Measurements from ENCODE around the gene RPP25L. TPM values are rescaled to one million over a fixed set of nuclear protein-coding genes. Genes with fewer than 3 reads are reported as not detected.

Gene RPP25L
- total RNA-seq, 1 donor from 2014 or later, result 30.5 TPM

- no peak overlapping the region for H3K4me3 Mint-ChIP-seq (ENCODE audit: low read depth)
- no peaks in the 10 kb centered on the region for H3K9me3 Mint-ChIP-seq (ENCODE audit: low read depth)
- H3K27ac Mint-ChIP-seq, result no peak overlapping the region
- TF ChIP-seq, protein P1, sequence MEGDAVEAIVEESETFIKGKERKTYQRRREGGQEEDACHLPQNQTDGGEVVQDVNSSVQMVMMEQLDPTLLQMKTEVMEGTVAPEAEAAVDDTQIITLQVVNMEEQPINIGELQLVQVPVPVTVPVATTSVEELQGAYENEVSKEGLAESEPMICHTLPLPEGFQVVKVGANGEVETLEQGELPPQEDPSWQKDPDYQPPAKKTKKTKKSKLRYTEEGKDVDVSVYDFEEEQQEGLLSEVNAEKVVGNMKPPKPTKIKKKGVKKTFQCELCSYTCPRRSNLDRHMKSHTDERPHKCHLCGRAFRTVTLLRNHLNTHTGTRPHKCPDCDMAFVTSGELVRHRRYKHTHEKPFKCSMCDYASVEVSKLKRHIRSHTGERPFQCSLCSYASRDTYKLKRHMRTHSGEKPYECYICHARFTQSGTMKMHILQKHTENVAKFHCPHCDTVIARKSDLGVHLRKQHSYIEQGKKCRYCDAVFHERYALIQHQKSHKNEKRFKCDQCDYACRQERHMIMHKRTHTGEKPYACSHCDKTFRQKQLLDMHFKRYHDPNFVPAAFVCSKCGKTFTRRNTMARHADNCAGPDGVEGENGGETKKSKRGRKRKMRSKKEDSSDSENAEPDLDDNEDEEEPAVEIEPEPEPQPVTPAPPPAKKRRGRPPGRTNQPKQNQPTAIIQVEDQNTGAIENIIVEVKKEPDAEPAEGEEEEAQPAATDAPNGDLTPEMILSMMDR (IDR thresholded peaks at IDR 0.05; ENCODE audit: unreplicated experiment), result no peak
- DNase-seq (ENCODE audit: low spot score, unreplicated experiment), result no peak
- peaks cover 25% of the 10 kb centered on the region for H3K27me3 Mint-ChIP-seq
- peaks cover 2% of the 10 kb centered on the region for H3K4me1 Mint-ChIP-seq (ENCODE audit: low read depth)
- H3K36me3 Mint-ChIP-seq (ENCODE audit: insufficient read depth), result no peaks in the 10 kb centered on the region
Observed at GRCh38 chr9:34606190-34606589, 5.7 kb downstream of the RPP25L start.

GRCh38 chr9:34603610-34604231 lies 8.2 kb downstream of the RPP25L start:
- Mint-ChIP-seq H3K4me3 (ENCODE audit: low read depth) (no peak overlapping the region), H3K9me3 (ENCODE audit: low read depth) (no peaks in the 10 kb centered on the region), H3K4me1 (ENCODE audit: low read depth) (no peaks in the 10 kb centered on the region), H3K27ac (no peak overlapping the region), H3K36me3 (ENCODE audit: insufficient read depth) (no peaks in the 10 kb centered on the region), H3K27me3 (peaks cover 43% of the 10 kb centered on the region)
- TF ChIP-seq, protein P1 (IDR thresholded peaks at IDR 0.05; ENCODE audit: unreplicated experiment), result peak; percentile 97
- DNase-seq (ENCODE audit: low spot score, unreplicated experiment), result peak; percentile 85

DNA sequence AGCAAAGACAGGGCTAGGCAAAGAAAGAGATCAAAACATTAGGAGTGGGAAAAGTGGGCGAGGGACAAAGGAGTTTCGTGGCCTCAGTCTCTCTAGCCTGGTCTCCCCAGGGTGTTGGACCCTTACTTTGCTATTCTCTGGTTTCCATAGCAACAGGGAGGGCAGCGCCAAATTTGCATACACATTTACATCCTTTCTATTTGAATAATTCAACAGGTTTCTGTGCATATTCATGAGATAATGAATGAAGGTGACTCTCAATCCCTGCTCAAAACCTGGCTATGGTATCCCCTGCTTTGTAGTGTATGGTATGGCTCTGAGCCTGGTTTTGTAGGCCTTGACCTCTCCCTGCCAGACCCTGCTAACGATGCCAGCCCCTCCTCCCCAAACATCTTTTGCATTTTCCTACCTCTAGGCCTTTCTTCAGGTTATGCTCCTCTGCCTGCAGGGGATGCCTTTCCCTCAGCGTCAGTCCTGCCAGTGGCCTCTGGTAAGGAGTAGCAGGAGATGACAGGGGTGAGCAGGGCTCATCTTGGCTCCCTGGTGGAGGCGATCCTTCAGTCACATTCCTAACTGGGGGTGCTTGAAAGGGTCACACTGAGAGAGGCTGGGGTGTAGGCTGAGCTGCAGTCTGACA lies 9.8 kb downstream of the RPP25L start:
- TF ChIP-seq, protein P1 (IDR thresholded peaks at IDR 0.05; ENCODE audit: unreplicated experiment), result no peak
- DNase-seq (ENCODE audit: low spot score, unreplicated experiment), result no peak
- no peaks in the 10 kb centered on the region for H3K4me1 Mint-ChIP-seq (ENCODE audit: low read depth)
- H3K4me3 Mint-ChIP-seq (ENCODE audit: low read depth), result no peak overlapping the region
- H3K9me3 Mint-ChIP-seq (ENCODE audit: low read depth), result no peaks in the 10 kb centered on the region
- H3K27me3 Mint-ChIP-seq, result peaks cover 53% of the 10 kb centered on the region
- H3K36me3 Mint-ChIP-seq (ENCODE audit: insufficient read depth), result no peaks in the 10 kb centered on the region
- no peak overlapping the region for H3K27ac Mint-ChIP-seq

GRCh38 chr9:34600908-34601307 lies 11.0 kb downstream of the RPP25L start:
- Mint-ChIP-seq H3K9me3 (ENCODE audit: low read depth) (no peaks in the 10 kb centered on the region), H3K27ac (no peak overlapping the region), H3K27me3 (peaks cover 63% of the 10 kb centered on the region), H3K4me1 (ENCODE audit: low read depth) (no peaks in the 10 kb centered on the region), H3K36me3 (ENCODE audit: insufficient read depth) (no peaks in the 10 kb centered on the region), H3K4me3 (ENCODE audit: low read depth) (no peak overlapping the region)
- TF ChIP-seq, protein P1 (IDR thresholded peaks at IDR 0.05; ENCODE audit: unreplicated experiment), result no peak
- DNase-seq (ENCODE audit: low spot score, unreplicated experiment), result no peak

GRCh38 chr9:34599546-34599945 lies 12.4 kb downstream of the RPP25L start:
- H3K9me3 Mint-ChIP-seq (ENCODE audit: low read depth), result no peaks in the 10 kb centered on the region
- peaks cover 58% of the 10 kb centered on the region for H3K27me3 Mint-ChIP-seq
- TF ChIP-seq, protein P1 (IDR thresholded peaks at IDR 0.05; ENCODE audit: unreplicated experiment), result no peak
- H3K4me3 Mint-ChIP-seq (ENCODE audit: low read depth), result no peak overlapping the region
- H3K27ac Mint-ChIP-seq, result no peak overlapping the region
- no peaks in the 10 kb centered on the region for H3K4me1 Mint-ChIP-seq (ENCODE audit: low read depth)
- no peaks in the 10 kb centered on the region for H3K36me3 Mint-ChIP-seq (ENCODE audit: insufficient read depth)
- DNase-seq (ENCODE audit: low spot score, unreplicated experiment), result no peak

All from progenitor cell of endocrine pancreas (in vitro differentiated cells).